Activated CD4-positive, alpha-beta T cell treated with anti-CD3 and anti-CD28 coated beads, Interleukin-10, Interleukin-2, amounts not matched to agents 100 ng/mL and 50 ng/mL, durations not matched to agents 16 hours and 8 hours (primary cell): ENCODE results near the gene ZC3H7A.
"Not testable (repeated sequence)": the region's sequence is repeated elsewhere in the genome, so short reads cannot be mapped to it uniquely, and the experiment has no call there.

Experiments used
- DNase-seq: peaks from one replicate; pipeline ENCODE4 v3.0.0-alpha.2; 2020

ZC3H7A gene

GRCh38 chr16:11800382-11800718 is 3.3 kb upstream of the ZC3H7A start:
- DNase-seq, result no peak

GRCh38 chr16:11799509-11800381 is 2.7 kb upstream of the ZC3H7A start:
- DNase-seq, result no peak

DNA sequence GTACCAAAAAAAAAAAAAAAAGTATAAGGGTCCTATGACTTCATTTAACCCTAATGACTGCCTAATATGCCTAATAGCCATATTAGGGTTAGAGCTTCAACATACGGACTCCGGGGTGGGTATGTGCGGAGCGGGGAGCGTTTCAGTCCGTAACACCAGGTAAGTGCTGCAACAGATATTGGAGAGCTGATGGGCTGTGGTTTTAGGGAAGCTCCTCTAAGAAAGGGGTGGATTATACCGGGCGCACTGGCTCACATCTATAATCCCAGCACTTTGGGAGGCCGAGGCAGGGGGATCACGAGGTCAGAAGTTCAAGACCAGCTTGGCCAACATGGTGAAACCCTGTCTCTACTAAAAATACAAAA is 1.9 kb upstream of the ZC3H7A start:
- DNase-seq, result no peak

GRCh38 chr16:11797957-11798299 is 870 bp upstream of the ZC3H7A start:
- DNase-seq, result peak; percentile 32

- DNase-seq, result peak; percentile 52
Measured at GRCh38 chr16:11796227-11797165, 562 bp downstream of the ZC3H7A start.

DNA sequence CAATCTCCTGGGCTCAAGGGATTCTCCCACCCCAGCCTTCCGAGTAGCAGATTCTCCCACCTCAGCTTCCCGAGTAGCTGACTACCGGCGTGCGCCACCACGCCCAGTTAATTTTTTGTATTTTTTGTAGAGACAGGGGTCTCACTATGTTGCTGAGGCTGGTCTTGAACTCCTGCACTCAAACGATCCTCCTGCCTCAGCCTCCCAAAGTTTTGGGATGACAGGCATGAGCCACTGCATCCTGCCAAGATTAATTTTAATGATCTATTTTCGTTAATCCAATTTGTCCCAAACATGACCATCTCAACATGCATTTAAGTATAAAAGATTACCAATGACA is 1.2 kb downstream of the ZC3H7A start:
- DNase-seq, result no peak

GRCh38 chr16:11794996-11795886 is 1.8 kb downstream of the ZC3H7A start:
- no peak for DNase-seq

- no peak for DNase-seq
Measured at GRCh38 chr16:11794447-11794846, 2.6 kb downstream of the ZC3H7A start.

GRCh38 chr16:11793840-11794239 is 3.2 kb downstream of the ZC3H7A start:
- DNase-seq, result no peak

DNA sequence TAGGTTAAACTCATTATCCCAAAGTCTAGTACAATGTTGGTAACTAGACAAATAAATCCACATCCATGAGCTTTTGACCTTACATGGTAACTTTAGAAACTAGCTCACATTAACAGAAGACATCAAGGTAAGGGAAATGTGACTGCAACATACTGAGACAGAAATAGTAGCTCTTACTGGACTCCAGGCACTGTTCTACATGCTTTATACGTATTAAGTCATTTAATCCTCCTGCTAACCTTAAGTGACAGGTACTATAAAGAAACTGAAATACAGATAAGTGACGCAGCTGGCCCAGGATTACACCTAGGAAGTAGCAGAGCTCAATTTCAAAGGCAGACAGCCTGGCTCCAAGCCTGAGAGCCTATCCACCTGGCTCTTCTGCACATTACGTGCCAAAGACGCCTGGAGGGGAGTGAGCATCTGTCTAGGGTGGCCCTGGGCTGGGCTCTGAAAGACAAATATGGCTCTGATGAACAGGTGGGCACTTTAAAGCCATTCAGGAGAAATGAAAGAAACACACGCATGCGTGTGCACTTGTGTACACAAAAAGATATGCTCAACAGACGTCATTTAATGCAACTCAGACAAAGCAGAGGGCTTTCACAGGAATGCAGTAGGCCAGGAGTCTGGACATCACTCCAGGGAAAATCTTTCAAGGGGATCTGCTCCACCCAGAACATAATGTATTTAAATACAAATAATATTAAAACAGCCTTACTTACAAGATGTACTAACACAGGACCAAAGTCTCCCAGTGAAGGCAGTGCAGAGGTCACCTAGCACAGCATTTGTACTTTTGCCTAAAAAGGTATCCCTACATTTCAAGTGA is 4.4 kb downstream of the ZC3H7A start:
- DNase-seq, result no peak

DNA sequence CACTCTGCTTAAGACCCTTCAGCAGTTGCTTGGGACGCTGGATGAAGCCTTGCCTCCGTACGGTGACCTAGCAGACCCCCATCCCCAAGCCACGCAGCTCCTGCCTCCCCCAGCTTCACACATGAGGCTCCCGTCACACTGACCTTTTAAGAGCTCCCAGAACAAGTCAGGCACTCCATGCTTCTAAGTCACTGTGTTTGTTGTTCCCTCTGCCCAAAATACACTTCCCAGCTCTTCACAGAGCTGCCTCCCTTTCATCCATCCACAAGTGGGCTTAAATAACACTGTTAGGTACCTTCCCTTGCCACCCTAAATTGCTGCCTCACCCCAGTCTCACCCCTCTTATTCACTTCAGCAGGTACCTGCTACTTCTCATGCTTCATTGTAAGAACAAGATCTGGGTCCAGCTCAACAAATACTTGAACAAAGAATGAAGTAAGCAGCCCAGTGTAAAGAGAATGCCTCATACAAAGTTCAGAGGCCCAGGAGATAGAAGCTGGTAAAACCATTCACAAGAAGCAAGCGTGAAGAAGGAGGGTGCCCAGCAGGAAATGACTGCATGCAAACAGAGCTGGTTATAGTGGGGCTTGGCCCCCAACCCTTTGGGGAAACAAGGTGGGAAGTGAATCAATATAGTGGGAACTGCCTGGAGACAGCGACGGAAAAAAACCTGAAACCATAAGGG is 5.8 kb downstream of the ZC3H7A start:
- DNase-seq, result no peak

DNA sequence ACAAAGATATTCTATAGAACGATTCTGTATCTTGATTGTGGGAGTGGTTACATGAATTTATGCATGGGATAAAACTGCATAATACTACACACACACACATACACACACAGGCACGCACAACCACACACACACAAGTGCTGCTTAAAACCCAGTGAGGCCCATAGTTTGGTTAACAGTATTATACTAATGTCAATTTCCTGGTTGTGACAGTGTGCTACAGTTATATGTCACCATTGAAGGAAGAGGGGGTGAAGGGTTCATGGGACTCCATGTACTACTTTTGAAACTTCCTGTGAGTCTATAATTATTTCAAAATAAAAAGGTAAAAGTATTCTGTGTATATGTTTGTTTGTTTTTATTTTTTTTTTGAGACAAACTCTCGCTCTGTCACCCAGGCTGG is 8.1 kb downstream of the ZC3H7A start:
- peak; percentile 50 for DNase-seq

DNA sequence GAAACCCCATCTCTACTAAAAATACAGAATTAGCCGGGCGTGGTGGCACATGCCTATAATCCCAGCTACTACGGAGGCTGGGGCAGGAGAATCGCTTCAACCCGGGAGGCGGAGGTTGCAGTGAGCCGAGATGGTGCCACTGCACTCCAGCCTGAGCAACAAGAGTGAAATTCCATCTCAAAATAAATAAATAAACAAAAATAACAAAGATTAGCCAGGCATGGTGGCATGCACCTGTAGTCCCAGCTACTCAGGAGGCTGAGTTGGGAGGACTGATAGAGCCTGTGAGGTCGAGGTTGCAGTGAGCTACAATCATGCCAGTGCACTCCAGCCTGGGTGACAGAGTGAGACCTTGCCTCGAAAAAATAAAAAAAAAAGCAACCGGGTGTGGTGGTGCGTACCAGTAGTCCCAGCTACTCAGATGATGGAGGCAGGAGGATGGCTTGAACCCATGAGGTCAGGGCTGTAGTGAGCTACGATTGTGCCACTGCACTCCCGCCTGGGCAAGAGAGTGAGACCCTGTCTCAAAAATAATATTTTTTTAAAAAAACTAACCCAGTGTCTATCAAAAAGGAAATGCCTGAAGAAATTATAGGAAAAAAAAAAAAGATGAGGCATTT is 12.0 kb downstream of the ZC3H7A start:
- DNase-seq, result not testable (repeated sequence)

DNA sequence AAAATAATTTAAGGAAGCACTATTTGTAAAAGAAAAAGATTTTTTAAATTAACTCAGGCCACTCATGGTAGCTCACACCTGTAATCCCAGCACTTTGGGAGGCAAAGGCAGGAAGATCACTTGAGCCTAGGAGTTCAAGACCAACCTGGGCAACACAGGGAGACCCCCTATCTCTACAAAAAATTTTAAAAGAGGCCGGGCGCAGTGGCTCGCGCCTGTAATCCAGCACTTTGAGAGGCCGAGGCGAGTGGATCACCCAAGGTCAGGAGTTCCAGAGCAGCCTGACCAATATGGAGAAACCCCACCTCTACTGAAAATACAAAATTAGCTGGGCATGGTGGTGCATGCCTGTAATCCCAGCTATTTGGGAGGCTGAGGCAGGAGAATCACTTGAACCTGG is 12.7 kb downstream of the ZC3H7A start:
- not testable (repeated sequence) for DNase-seq

DNA sequence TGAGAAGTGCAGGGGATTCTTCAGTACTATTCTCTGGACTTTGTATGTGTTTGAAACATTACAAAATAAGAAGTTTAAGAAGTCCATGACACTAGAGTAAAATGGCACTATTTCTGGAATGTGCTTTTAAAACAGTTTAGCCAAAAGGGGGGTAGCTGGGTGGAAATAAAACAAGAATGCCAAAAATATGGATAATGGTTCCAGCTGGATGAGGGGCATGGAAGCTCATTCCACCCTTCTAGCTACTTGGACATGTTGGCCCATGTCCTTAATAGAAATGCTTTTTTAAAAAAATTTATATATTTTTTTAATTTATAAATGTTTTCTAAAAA is 13.1 kb downstream of the ZC3H7A start:
- no peak for DNase-seq

DNA sequence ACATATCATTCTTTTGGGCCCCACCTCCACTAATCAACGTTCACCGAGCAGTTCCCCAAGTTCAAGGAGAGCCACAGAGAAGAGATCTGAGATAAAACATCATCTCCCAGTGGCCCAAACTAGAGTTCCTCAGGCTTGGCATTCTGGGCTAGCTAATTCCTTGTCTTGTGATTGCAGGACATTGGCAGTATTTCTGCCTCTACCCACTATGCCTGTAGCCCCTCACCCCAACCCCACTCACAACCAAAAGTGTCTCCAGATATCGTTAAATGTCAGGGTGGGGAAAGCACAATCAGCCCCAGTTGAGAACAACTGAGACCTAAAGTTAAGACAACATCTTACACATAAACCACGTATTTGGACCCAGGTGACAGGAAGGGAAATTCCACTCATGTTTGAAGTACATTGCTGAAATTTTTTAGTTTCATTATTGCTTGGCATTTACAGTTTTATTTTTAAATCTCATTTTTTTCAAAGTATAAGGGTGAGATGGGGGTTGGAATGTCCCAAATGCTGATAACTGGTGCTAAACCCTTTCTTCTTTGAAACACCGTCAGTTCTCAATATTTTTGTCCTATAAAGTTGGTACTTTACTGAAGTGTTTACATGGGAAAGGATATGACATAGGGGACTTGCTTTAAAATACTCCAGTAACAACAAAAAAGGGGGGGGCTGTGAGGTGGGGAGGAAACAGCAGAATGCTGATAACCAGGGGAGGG is 13.6 kb downstream of the ZC3H7A start:
- DNase-seq, result peak; percentile 86

DNA sequence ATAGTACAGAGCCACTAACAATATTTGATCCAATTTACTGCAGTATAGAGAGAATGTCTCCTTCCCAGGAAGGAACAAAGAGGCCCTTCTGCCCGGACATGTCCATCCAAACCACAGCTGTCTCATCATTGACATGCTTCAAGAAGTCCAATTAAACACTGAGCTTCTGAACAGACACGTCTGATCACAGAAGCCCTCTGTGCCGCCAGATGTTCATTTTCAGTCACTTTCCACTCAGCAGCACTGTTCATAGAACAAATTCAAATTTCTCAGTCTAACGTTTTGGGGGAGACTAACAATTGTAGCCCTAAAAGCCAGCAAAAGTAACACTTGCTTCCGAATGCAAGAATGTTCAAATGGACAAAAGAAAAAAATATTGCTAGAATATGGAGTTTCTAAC is 15.3 kb downstream of the ZC3H7A start:
- no peak for DNase-seq

- no peak for DNase-seq
Measured at GRCh38 chr16:11780991-11781680, 15.9 kb downstream of the ZC3H7A start.

- no peak for DNase-seq
Measured at GRCh38 chr16:11779074-11779473, 18.0 kb downstream of the ZC3H7A start.

- DNase-seq, result peak; percentile 30
Measured at GRCh38 chr16:11774065-11774626, 22.9 kb downstream of the ZC3H7A start.
